WTC11 (cell line): ENCODE data around the gene MSLN. TPM values are rescaled to one million over a fixed set of nuclear protein-coding genes. Genes with fewer than 3 reads are reported as not detected.

ENCODE experiments used
- AR ChIP-seq: fragments of 250-450 bp; sonication (Bioruptor Pico); IDR thresholded peaks from 2 replicates; pipeline ENCODE4 v1.9.0; 2021; ENCODE audit warnings: mild to moderate bottlenecking
- ARID4B ChIP-seq: sonication (generic); formaldehyde crosslinking; IDR thresholded peaks from 2 replicates; pipeline ENCODE4 v1.8.0; 2023; ENCODE audit warnings: missing genetic modification reagents, mild to moderate bottlenecking, borderline replicate concordance
- CBFB ChIP-seq: sonication (generic); formaldehyde crosslinking; IDR thresholded peaks from 2 replicates; pipeline ENCODE4 v1.8.1; 2022; ENCODE audit warnings: mild to moderate bottlenecking, low read depth, missing genetic modification reagents
- CDX4 ChIP-seq: fragments of 250-450 bp; sonication (Bioruptor Pico); IDR thresholded peaks from 2 replicates; pipeline ENCODE4 v1.9.0; 2021; ENCODE audit warnings: moderate library complexity, mild to moderate bottlenecking, inconsistent platforms, borderline replicate concordance
- CREM ChIP-seq: sonication (generic); formaldehyde crosslinking; IDR thresholded peaks from 2 replicates; pipeline ENCODE4 v1.8.1; 2022; ENCODE audit warnings: mild to moderate bottlenecking, missing genetic modification reagents, moderate library complexity
- E2F1 ChIP-seq: sonication (generic); formaldehyde crosslinking; IDR thresholded peaks from 2 replicates; pipeline ENCODE4 v1.8.0; 2022; ENCODE audit warnings: mild to moderate bottlenecking, missing genetic modification reagents
- E2F4 ChIP-seq: sonication (generic); formaldehyde crosslinking; IDR thresholded peaks from 2 replicates; pipeline ENCODE4 v1.8.1; 2022; ENCODE audit warnings: low read depth, mild to moderate bottlenecking, moderate library complexity, missing genetic modification reagents, borderline replicate concordance
- EMX1 ChIP-seq: fragments of 250-450 bp; sonication (Bioruptor Pico); IDR thresholded peaks from 2 replicates; pipeline ENCODE4 v1.8.0; 2021; ENCODE audit warnings: mild to moderate bottlenecking
- GABPB1 ChIP-seq: sonication (generic); formaldehyde crosslinking; IDR thresholded peaks from 2 replicates; pipeline ENCODE4 v1.8.1; 2023; ENCODE audit warnings: mild to moderate bottlenecking, missing genetic modification reagents
- GTF2I ChIP-seq: fragments of 250-450 bp; sonication (Bioruptor Pico); conservative IDR thresholded peaks from 2 replicates; pipeline ENCODE4 v1.4.0; 2021; ENCODE audit warnings: mild to moderate bottlenecking
- JAZF1 ChIP-seq: fragments of 250-450 bp; sonication (Bioruptor Pico); IDR thresholded peaks from 2 replicates; pipeline ENCODE4 v1.9.0; 2021; ENCODE audit warnings: moderate library complexity, mild to moderate bottlenecking, inconsistent platforms
- JUN ChIP-seq: sonication (generic); formaldehyde crosslinking; IDR thresholded peaks from 2 replicates; pipeline ENCODE4 v1.8.0; 2023; ENCODE audit warnings: mild to moderate bottlenecking, missing genetic modification reagents
- NR2C2 ChIP-seq: sonication (generic); formaldehyde crosslinking; IDR thresholded peaks from 2 replicates; pipeline ENCODE4 v1.8.0; 2022; ENCODE audit warnings: mild to moderate bottlenecking, missing genetic modification reagents
- NR3C1 ChIP-seq: sonication (generic); formaldehyde crosslinking; conservative IDR thresholded peaks from 2 replicates; pipeline ENCODE4 v1.8.1; 2023; ENCODE audit warnings: low read depth, mild to moderate bottlenecking, missing genetic modification reagents
- OVOL2 ChIP-seq: fragments of 250-450 bp; sonication (Bioruptor Pico); IDR thresholded peaks from 2 replicates; pipeline ENCODE4 v1.9.0; 2021; ENCODE audit warnings: mild to moderate bottlenecking, borderline replicate concordance
- PRRX2 ChIP-seq: fragments of 250-450 bp; sonication (Bioruptor Pico); IDR thresholded peaks from 2 replicates; pipeline ENCODE4 v1.8.0; 2021; ENCODE audit warnings: mild to moderate bottlenecking
- RORB ChIP-seq: fragments of 250-450 bp; sonication (Bioruptor Pico); IDR thresholded peaks from 2 replicates; pipeline ENCODE4 v1.9.0; 2021; ENCODE audit warnings: mild to moderate bottlenecking
- ZNF219 ChIP-seq: sonication (generic); formaldehyde crosslinking; IDR thresholded peaks from 2 replicates; pipeline ENCODE4 v1.8.0; 2023; ENCODE audit warnings: missing genetic modification reagents, mild to moderate bottlenecking, borderline replicate concordance
- ZNF317 ChIP-seq: sonication (generic); formaldehyde crosslinking; IDR thresholded peaks from 2 replicates; pipeline ENCODE4 v1.8.1; 2023; ENCODE audit warnings: low read depth, mild to moderate bottlenecking, moderate library complexity, missing genetic modification reagents, borderline replicate concordance
- ZNF423 ChIP-seq: fragments of 250-450 bp; sonication (Bioruptor Pico); IDR thresholded peaks from 2 replicates; pipeline ENCODE4 v2.1.2; 2022; ENCODE audit warnings: mild to moderate bottlenecking, moderate library complexity
- total RNA-seq: library from RNA; stranded (reverse); gene quantifications from 3 replicates; pipeline ENCODE4 v1.2.3, GENCODE V29; 2021
- TF ChIP-seq, protein P1 (sequence below): sonication (generic); formaldehyde crosslinking; IDR thresholded peaks from 2 replicates; pipeline ENCODE4 v1.8.1; 2022; ENCODE audit warnings: mild to moderate bottlenecking, moderate library complexity, missing genetic modification reagents
- TF ChIP-seq, protein P2 (sequence below): sonication (generic); formaldehyde crosslinking; IDR thresholded peaks from 2 replicates; pipeline ENCODE4 v1.8.0; 2023; ENCODE audit warnings: mild to moderate bottlenecking, missing genetic modification reagents
- TF ChIP-seq, protein P3 (sequence below): sonication (generic); formaldehyde crosslinking; IDR thresholded peaks from 2 replicates; pipeline ENCODE4 v1.8.1; 2023; ENCODE audit warnings: mild to moderate bottlenecking, missing genetic modification reagents

Gene MSLN
- total RNA-seq, 1 experiment from 2014 or later, result 0.20 TPM

- TF ChIP-seq ARID4B, result peak; percentile 83; the same call in 1 of the 2 replicates
- peak; percentile 82 for TF ChIP-seq ZNF423 (CRISPR knock-in tag)
- no peak for TF ChIP-seq CBFB (CRISPR knock-in tag)
- TF ChIP-seq AR (CRISPR knock-in tag), result no peak
- TF ChIP-seq, protein P1, sequence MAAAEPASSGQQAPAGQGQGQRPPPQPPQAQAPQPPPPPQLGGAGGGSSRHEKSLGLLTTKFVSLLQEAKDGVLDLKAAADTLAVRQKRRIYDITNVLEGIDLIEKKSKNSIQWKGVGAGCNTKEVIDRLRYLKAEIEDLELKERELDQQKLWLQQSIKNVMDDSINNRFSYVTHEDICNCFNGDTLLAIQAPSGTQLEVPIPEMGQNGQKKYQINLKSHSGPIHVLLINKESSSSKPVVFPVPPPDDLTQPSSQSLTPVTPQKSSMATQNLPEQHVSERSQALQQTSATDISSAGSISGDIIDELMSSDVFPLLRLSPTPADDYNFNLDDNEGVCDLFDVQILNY (CRISPR knock-in tag), result peak; percentile 97
- TF ChIP-seq OVOL2 (CRISPR knock-in tag), result no peak
- TF ChIP-seq CDX4 (CRISPR knock-in tag), result no peak
- TF ChIP-seq PRRX2 (CRISPR knock-in tag), result no peak
- no peak for TF ChIP-seq GTF2I
- 0 out of 2 replicates have a peak, but pooled peaks have one; percentile 18 for TF ChIP-seq E2F4 (CRISPR knock-in tag)
- no peak; the same call in 1 of the 2 replicates for TF ChIP-seq E2F1
- no peak for TF ChIP-seq NR2C2 (CRISPR knock-in tag)
- TF ChIP-seq JUN (CRISPR knock-in tag), result peak; percentile 55
- no peak for TF ChIP-seq EMX1 (CRISPR knock-in tag)
- no peak for TF ChIP-seq NR3C1 (CRISPR knock-in tag)
- TF ChIP-seq, protein P2, sequence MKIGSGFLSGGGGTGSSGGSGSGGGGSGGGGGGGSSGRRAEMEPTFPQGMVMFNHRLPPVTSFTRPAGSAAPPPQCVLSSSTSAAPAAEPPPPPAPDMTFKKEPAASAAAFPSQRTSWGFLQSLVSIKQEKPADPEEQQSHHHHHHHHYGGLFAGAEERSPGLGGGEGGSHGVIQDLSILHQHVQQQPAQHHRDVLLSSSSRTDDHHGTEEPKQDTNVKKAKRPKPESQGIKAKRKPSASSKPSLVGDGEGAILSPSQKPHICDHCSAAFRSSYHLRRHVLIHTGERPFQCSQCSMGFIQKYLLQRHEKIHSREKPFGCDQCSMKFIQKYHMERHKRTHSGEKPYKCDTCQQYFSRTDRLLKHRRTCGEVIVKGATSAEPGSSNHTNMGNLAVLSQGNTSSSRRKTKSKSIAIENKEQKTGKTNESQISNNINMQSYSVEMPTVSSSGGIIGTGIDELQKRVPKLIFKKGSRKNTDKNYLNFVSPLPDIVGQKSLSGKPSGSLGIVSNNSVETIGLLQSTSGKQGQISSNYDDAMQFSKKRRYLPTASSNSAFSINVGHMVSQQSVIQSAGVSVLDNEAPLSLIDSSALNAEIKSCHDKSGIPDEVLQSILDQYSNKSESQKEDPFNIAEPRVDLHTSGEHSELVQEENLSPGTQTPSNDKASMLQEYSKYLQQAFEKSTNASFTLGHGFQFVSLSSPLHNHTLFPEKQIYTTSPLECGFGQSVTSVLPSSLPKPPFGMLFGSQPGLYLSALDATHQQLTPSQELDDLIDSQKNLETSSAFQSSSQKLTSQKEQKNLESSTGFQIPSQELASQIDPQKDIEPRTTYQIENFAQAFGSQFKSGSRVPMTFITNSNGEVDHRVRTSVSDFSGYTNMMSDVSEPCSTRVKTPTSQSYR (CRISPR knock-in tag), result no peak
- TF ChIP-seq CREM, result peak; percentile 94
- TF ChIP-seq RORB (CRISPR knock-in tag), result no peak
- TF ChIP-seq, protein P3, sequence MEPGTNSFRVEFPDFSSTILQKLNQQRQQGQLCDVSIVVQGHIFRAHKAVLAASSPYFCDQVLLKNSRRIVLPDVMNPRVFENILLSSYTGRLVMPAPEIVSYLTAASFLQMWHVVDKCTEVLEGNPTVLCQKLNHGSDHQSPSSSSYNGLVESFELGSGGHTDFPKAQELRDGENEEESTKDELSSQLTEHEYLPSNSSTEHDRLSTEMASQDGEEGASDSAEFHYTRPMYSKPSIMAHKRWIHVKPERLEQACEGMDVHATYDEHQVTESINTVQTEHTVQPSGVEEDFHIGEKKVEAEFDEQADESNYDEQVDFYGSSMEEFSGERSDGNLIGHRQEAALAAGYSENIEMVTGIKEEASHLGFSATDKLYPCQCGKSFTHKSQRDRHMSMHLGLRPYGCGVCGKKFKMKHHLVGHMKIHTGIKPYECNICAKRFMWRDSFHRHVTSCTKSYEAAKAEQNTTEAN (CRISPR knock-in tag), result no peak; the same call in 1 of the 2 replicates
- TF ChIP-seq GABPB1 (CRISPR knock-in tag), result peak; percentile 79
- TF ChIP-seq JAZF1, result no peak
- TF ChIP-seq ZNF317 (CRISPR knock-in tag), result no peak
- TF ChIP-seq ZNF219 (CRISPR knock-in tag), result no peak
These were observed 19.6 kb upstream of the MSLN start, which contains the start of gene CIAO3 (continued) for GRCh38 chr16:740764-741505.
